Germinal center (tissue), 1 donor: ENCODE measurements around the gene NRIP1.
"Not testable (repeated sequence)": the region's sequence is repeated elsewhere in the genome, so short reads cannot be mapped to it uniquely, and the experiment has no call there.

ENCODE experiments used
- DNase-seq: peaks from one replicate; pipeline ENCODE4 v3.0.0; 2012; ENCODE audit warnings: mixed read lengths, low spot score

Gene NRIP1

GRCh38 chr21:14975136-14975919 is 89.5 kb downstream of the NRIP1 start:
- no peak for DNase-seq

GRCh38 chr21:14972678-14973077 is 92.1 kb downstream of the NRIP1 start:
- DNase-seq: no peak

GRCh38 chr21:14968821-14969220 is 96.0 kb downstream of the NRIP1 start:
- no peak for DNase-seq

GRCh38 chr21:14968029-14968428 is 96.8 kb downstream of the NRIP1 start:
- no peak for DNase-seq

- no peak for DNase-seq
These were observed 100.2 kb downstream of the NRIP1 start for GRCh38 chr21:14964621-14965020.

- no peak for DNase-seq
These were observed 102.6 kb downstream of the NRIP1 start for GRCh38 chr21:14962217-14962616.

GRCh38 chr21:14961502-14961901 is 103.3 kb downstream of the NRIP1 start:
- no peak for DNase-seq

- no peak for DNase-seq
These were observed 105.5 kb downstream of the NRIP1 start for GRCh38 chr21:14959343-14959742.

GRCh38 chr21:14957836-14958235 is 107.0 kb downstream of the NRIP1 start:
- no peak for DNase-seq

- DNase-seq: no peak
These were observed 108.0 kb downstream of the NRIP1 start for GRCh38 chr21:14956807-14957206.

- DNase-seq: no peak
These were observed 108.8 kb downstream of the NRIP1 start for GRCh38 chr21:14955936-14956520.

GRCh38 chr21:14952916-14953315 is 111.9 kb downstream of the NRIP1 start:
- DNase-seq: no peak

GRCh38 chr21:14949603-14950002 is 115.2 kb downstream of the NRIP1 start:
- DNase-seq: no peak

GRCh38 chr21:14947613-14948160 is 117.1 kb downstream of the NRIP1 start:
- DNase-seq: no peak

GRCh38 chr21:14945176-14945575 is 119.6 kb downstream of the NRIP1 start:
- no peak for DNase-seq

GRCh38 chr21:14943616-14944015 is 121.2 kb downstream of the NRIP1 start:
- DNase-seq: no peak

GRCh38 chr21:14942801-14943490 is 121.9 kb downstream of the NRIP1 start:
- no peak for DNase-seq

GRCh38 chr21:14927324-14927723 is 137.5 kb downstream of the NRIP1 start:
- DNase-seq: not testable (repeated sequence)

GRCh38 chr21:14926186-14926585 is 138.6 kb downstream of the NRIP1 start:
- DNase-seq: no peak

GRCh38 chr21:14923468-14923867 is 141.3 kb downstream of the NRIP1 start:
- no peak for DNase-seq

- no peak for DNase-seq
These were observed 141.8 kb downstream of the NRIP1 start for GRCh38 chr21:14922980-14923379.

GRCh38 chr21:14918527-14918926 is 146.3 kb downstream of the NRIP1 start:
- DNase-seq: no peak

- no peak for DNase-seq
These were observed 147.0 kb downstream of the NRIP1 start for GRCh38 chr21:14917762-14918161.
